ENCODE data around the gene JADE2. TPM values are rescaled to one million over a fixed set of nuclear protein-coding genes. Genes with fewer than 3 reads are reported as not detected.

JADE2 gene
- total RNA-seq, 2 experiments from 2014 or later = 78.4 to 86.6 TPM

DNA sequence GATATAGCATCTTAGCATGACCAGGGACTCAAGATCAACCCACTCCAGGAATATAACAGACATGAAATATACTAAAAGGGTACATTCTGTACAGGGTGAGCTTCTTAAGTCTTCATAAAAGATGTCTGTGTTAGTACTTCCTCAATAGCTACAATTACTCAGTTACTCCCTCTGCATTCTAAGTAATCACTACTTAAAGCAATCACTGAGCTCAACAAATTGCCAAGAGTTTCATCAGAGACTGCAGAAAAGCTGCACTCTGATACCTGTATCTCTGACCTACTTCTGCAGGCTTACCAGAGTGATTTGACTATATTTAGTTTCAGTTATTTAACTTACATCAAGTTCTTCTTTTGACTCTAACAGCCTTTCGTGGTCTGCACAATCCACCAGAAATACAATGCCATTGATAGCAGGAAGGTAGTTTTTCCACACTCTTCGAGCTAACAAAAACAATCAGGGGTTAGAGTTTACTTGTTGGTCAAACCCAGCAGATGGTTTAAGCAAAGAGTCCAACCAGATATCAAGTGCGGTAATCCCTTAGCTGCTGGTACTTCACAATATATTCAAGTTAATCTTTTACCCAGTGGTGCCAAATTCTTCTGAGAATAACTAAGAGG lies 83.9 kb downstream of the JADE2 start:
- CTCF ChIA-PET = interaction anchor here (0.5 to 1.3 kb wide), 9 partner anchors 19 to 426 kb away, joined by 3 to 9 read pairs (median 3); partner anchors contain the start of gene CDKN2AIPNL
- DNase-seq = no peak

DNA sequence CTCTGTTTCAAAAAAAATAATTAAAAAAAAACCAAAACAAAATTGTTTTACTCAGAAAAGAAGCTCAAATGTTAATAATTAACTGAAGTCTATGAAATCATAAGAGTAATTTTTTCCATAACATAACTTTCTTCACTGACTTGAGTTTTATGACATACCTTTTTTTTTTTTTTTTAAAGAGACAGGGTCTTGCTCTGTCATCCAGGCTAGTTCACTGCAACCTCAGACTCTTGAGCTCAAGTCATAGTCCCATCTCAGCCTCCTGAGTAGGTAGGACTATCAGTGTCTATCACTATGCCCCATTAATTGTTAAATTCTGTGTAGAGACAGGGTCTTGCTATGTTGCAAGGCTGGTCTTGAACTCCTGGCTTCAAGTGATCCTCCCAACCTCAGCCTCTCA lies 85.3 kb downstream of the JADE2 start:
- no peak overlapping the region for H3K4me3 Mint-ChIP-seq
- intact Hi-C loops (cut with micrococcal nuclease) = no loop called here
- H3K27ac Mint-ChIP-seq = no peak overlapping the region
- H3K4me1 Mint-ChIP-seq (ENCODE audit: low read depth) = peaks cover 31% of the 10 kb centered on the region
- DNase-seq = no peak
- CTCF ChIA-PET = interaction anchor here (0.7 kb wide), 1 partner anchor 144 kb away, joined by 4 read pairs; no protein-coding TSS in a partner anchor
- H3K27me3 Mint-ChIP-seq (ENCODE audit: low read depth) = no peaks in the 10 kb centered on the region
- peaks cover 32% of the 10 kb centered on the region for H3K36me3 Mint-ChIP-seq (ENCODE audit: low read depth)
- H3K9me3 Mint-ChIP-seq = no peaks in the 10 kb centered on the region

More for the DNA sequence above, 83.9 kb downstream of the JADE2 start:
- H3K36me3 Mint-ChIP-seq (ENCODE audit: low read depth) = peaks cover 35% of the 10 kb centered on the region
- no peaks in the 10 kb centered on the region for H3K9me3 Mint-ChIP-seq
- H3K27ac Mint-ChIP-seq = peak overlapping the region; percentile 87
- intact Hi-C loops (cut with micrococcal nuclease) = loop anchor here (1.0 to 10.0 kb wide), 4 partner anchors 39 to 1215 kb away; partner anchors contain the start of genes C5orf24, CAMLG and SEC24A
- peaks cover 37% of the 10 kb centered on the region for H3K4me1 Mint-ChIP-seq (ENCODE audit: low read depth)
- H3K27me3 Mint-ChIP-seq (ENCODE audit: low read depth) = no peaks in the 10 kb centered on the region
- H3K4me3 Mint-ChIP-seq = peak overlapping the region; percentile 17

DNA sequence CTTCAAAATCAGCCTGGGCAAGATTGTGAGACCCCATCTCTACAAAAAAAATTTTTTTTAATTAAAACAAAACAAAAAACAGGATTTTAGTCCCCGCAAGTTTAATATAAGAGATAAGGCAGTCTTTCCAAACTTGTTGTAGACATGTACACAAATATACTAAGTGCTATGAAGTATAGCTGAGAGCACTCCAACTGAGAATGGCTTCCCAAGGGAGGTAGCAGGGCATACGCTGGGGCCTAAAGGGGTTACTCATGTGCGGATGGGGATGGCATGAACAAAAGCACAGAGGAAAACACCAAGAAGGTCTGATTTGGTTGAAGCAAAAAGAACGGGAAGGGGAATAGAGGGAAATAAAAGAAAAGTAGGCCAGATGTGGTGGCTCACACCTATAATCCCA lies 86.0 kb downstream of the JADE2 start:
- H3K4me3 Mint-ChIP-seq = no peak overlapping the region
- CTCF ChIA-PET = no interaction called here
- H3K36me3 Mint-ChIP-seq (ENCODE audit: low read depth) = peaks cover 31% of the 10 kb centered on the region
- no peak for DNase-seq
- no peaks in the 10 kb centered on the region for H3K9me3 Mint-ChIP-seq
- peaks cover 30% of the 10 kb centered on the region for H3K4me1 Mint-ChIP-seq (ENCODE audit: low read depth)
- H3K27ac Mint-ChIP-seq = no peak overlapping the region
- no peaks in the 10 kb centered on the region for H3K27me3 Mint-ChIP-seq (ENCODE audit: low read depth)
- intact Hi-C loops (cut with micrococcal nuclease) = no loop called here

DNA sequence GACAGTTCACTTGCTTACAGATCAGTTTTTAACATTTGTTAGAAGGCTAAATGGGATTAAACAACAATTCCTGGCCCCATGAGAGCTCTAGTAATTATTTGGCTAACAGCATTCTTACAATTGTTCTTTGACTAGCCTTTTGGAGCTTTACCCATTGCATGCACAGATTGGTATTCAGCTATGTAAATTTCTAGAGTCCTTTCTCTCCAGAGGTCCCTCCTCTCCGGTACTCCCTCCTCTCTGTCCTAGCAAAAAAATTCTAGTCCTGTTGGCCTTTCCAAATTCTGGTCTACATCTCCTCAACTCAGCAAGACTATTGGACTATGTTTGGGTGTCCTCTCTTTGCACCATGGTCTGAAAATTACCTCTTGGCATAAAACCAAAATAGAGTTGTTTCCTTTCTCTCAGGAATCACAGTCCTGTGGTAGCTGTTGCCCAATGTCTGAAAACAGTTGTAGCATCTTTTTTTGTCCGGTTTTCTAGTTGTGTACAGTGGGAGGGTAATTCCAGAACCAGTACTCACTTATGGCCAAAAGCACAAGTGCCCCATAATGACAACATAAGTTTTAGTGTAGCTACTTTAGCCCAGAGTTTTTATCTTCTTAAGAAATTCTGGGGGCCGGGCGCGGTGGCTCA lies 89.1 kb downstream of the JADE2 start:
- Mint-ChIP-seq H3K4me3 (no peak overlapping the region), H3K4me1 (ENCODE audit: low read depth) (peaks cover 16% of the 10 kb centered on the region), H3K27ac (no peak overlapping the region), H3K36me3 (ENCODE audit: low read depth) (peaks cover 16% of the 10 kb centered on the region), H3K9me3 (no peaks in the 10 kb centered on the region), H3K27me3 (ENCODE audit: low read depth) (no peaks in the 10 kb centered on the region)
- CTCF ChIA-PET = no interaction called here
- no peak for DNase-seq
- intact Hi-C loops (cut with micrococcal nuclease) = no loop called here

DNA sequence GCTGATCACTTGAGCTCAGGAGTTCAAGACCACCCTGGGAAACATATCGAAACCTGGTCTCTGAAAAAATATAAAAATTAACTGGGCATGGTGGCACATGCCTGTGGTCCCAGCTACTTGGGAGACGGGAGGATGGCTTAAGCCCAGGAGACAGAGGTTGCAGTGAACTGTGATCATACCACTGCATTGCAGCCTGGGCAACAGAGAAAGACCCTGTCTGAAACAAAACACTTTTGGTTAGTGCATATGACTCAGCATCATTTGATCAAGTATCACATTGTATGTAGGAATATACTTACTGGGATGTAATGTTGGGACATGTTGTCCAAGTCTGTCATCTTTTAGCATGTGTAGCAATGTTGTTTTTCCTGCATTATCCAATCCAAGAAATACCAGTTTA lies 95.2 kb downstream of the JADE2 start:
- Mint-ChIP-seq H3K4me1 (ENCODE audit: low read depth) (peaks cover 8% of the 10 kb centered on the region), H3K9me3 (no peaks in the 10 kb centered on the region), H3K27ac (no peak overlapping the region), H3K27me3 (ENCODE audit: low read depth) (no peaks in the 10 kb centered on the region), H3K36me3 (ENCODE audit: low read depth) (peaks cover 19% of the 10 kb centered on the region), H3K4me3 (no peak overlapping the region)
- intact Hi-C loops (cut with micrococcal nuclease) = no loop called here
- no peak for DNase-seq
- CTCF ChIA-PET = interaction anchor here (0.6 kb wide), 1 partner anchor 890 kb away, joined by 3 read pairs; no protein-coding TSS in a partner anchor

DNA sequence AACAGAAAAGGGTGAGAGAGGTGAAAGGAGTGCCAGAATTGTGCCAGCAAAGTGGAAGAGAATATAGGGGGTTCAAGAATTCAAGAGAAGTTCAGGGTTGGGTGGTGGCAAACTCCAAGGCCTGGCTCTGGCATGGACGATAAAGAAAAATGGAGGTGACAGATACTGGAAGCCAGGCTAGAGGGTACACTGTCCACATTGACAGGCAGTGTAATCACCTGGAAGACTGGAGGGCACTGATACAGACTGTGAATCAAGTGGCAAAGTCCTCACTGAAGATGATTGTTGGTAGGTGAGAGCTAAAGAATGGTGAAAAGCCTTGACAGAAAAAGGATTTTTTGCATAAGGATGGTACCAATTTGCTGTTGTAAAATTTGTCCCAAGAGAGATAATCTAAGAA lies 100.1 kb downstream of the JADE2 start:
- CTCF ChIA-PET = interaction anchor here (0.7 kb wide), 1 partner anchor 94 kb away, joined by 3 read pairs; no protein-coding TSS in a partner anchor
- Mint-ChIP-seq H3K27me3 (ENCODE audit: low read depth) (no peaks in the 10 kb centered on the region), H3K9me3 (no peaks in the 10 kb centered on the region), H3K36me3 (ENCODE audit: low read depth) (peaks cover 11% of the 10 kb centered on the region), H3K4me1 (ENCODE audit: low read depth) (peaks cover 17% of the 10 kb centered on the region), H3K4me3 (no peak overlapping the region), H3K27ac (no peak overlapping the region)
- intact Hi-C loops (cut with micrococcal nuclease) = no loop called here
- DNase-seq = no peak

- H3K4me3 Mint-ChIP-seq = no peak overlapping the region
- DNase-seq = no peak
- H3K9me3 Mint-ChIP-seq = no peaks in the 10 kb centered on the region
- H3K4me1 Mint-ChIP-seq (ENCODE audit: low read depth) = peaks cover 24% of the 10 kb centered on the region
- H3K27ac Mint-ChIP-seq = no peak overlapping the region
- H3K27me3 Mint-ChIP-seq (ENCODE audit: low read depth) = no peaks in the 10 kb centered on the region
- CTCF ChIA-PET = interaction anchor here (0.7 to 1.2 kb wide), 2 partner anchors 39 to 95 kb away, joined by 3 to 5 read pairs; no protein-coding TSS in a partner anchor
- intact Hi-C loops (cut with micrococcal nuclease) = no loop called here
- peaks cover 11% of the 10 kb centered on the region for H3K36me3 Mint-ChIP-seq (ENCODE audit: low read depth)
These were observed 101.0 kb downstream of the JADE2 start for GRCh38 chr5:134626369-134627014.

Other genes starting within 250 kb of the JADE2 start
- gene CDKL3, start 158.5 kb upstream of the JADE2 start, total RNA-seq = 1 to 10 TPM; 2.4 to 3.3 TPM
- gene UBE2B, start 154.1 kb upstream of the JADE2 start, total RNA-seq = 100 to 1,000 TPM; 116 to 129 TPM
- gene CDKN2AIPNL, start 113.8 kb upstream of the JADE2 start, total RNA-seq = 10 to 100 TPM; 31.1 to 31.5 TPM
- gene SAR1B, start 107.2 kb downstream of the JADE2 start, total RNA-seq = 10 to 100 TPM; 42.5 to 42.8 TPM
- 10 to 100 TPM; 16.6 to 18.5 TPM for gene SEC24A, start 123.1 kb downstream of the JADE2 start, total RNA-seq
- gene CAMLG, start 212.9 kb downstream of the JADE2 start, total RNA-seq = 10 to 100 TPM; 34.6 to 36.9 TPM
- 10 to 100 TPM; 47.3 to 48.0 TPM for gene DDX46, start 233.1 kb downstream of the JADE2 start, total RNA-seq